Esophagus mucosa (tissue), 1 donor: ENCODE data around the gene DCST1. TPM values are rescaled to one million over a fixed set of nuclear protein-coding genes. Genes with fewer than 3 reads are reported as not detected.

Experiments used
- ATAC-seq: fragments of 200-7000 bp; cut with Tn5 transposase; one replicate; pipeline ENCODE4 v1.9.1; 2020
- total RNA-seq: library from RNA; stranded (reverse); gene quantifications from one replicate; pipeline ENCODE4 v1.2.4, GENCODE V29; 2023
- donor health status: DM: yes; HTN: yes; CAD: no.

The DCST1 gene
- total RNA-seq, 1 donor from 2014 or later = 0.32 TPM

- ATAC-seq = no peak
Observed at GRCh38 chr1:155076371-155076770, 42.7 kb downstream of the DCST1 start.

GRCh38 chr1:155077346-155077745 lies 43.7 kb downstream of the DCST1 start:
- ATAC-seq = no peak

GRCh38 chr1:155077758-155078445 lies 44.3 kb downstream of the DCST1 start:
- peak; percentile 62 for ATAC-seq

GRCh38 chr1:155078469-155079209 lies 45.0 kb downstream of the DCST1 start, which contains the start of gene EFNA3:
TSS of gene EFNA3 (plus strand) at chr1:155078837. CDS start at chr1:155078942, 105 bp downstream.
- peak; percentile 63 for ATAC-seq

- no peak for ATAC-seq
Observed at GRCh38 chr1:155079210-155079486, 45.5 kb downstream of the DCST1 start.

GRCh38 chr1:155079487-155080311 lies 46.1 kb downstream of the DCST1 start:
- no peak for ATAC-seq

- ATAC-seq = no peak
Observed at GRCh38 chr1:155080312-155081228, 46.9 kb downstream of the DCST1 start.

- no peak for ATAC-seq
Observed at GRCh38 chr1:155081472-155082300, 48.1 kb downstream of the DCST1 start.

GRCh38 chr1:155082301-155083051 lies 48.9 kb downstream of the DCST1 start:
- no peak for ATAC-seq

GRCh38 chr1:155083052-155083541 lies 49.5 kb downstream of the DCST1 start:
- peak; percentile 19 for ATAC-seq

GRCh38 chr1:155083865-155084721 lies 50.5 kb downstream of the DCST1 start:
- peak; percentile 3 for ATAC-seq

- ATAC-seq = peak; percentile 73
Observed at GRCh38 chr1:155084722-155085503, 51.3 kb downstream of the DCST1 start.

- peak; percentile 62 for ATAC-seq
Observed at GRCh38 chr1:155085504-155086127, 52.0 kb downstream of the DCST1 start.

- ATAC-seq = peak; percentile 11
Observed at GRCh38 chr1:155086128-155086741, 52.6 kb downstream of the DCST1 start.

GRCh38 chr1:155086856-155087535 lies 53.4 kb downstream of the DCST1 start:
- ATAC-seq = no peak
